Lung (tissue), 12 donors: ENCODE measurements around the gene ELF1. TPM values are rescaled to one million over a fixed set of nuclear protein-coding genes. Genes with fewer than 3 reads are reported as not detected.

Source experiments
- ATAC-seq: fragments of 200-7000 bp; cut with Tn5 transposase; one replicate; pipeline ENCODE4 v1.9.1; 2020; ENCODE audit warnings: moderate number of reproducible peaks; ENCODE audit not compliant: insufficient read depth, low FRiP score
- DNase-seq, 3 donors: peaks; one replicate each; pipeline ENCODE4 v3.0.0-alpha.2; 2013 to 2017
- H3K27ac ChIP-seq, 2 donors: one replicate each; pipeline ENCODE4 v1.5.1; 2013; ENCODE audit warnings: mild to moderate bottlenecking in 2 of 2, moderate library complexity in 2 of 2, control low read depth in 1 of 2, inconsistent platforms in 1 of 2, low read depth in 1 of 2, low read length in 1 of 2
- H3K27me3 ChIP-seq, 3 donors: one replicate each; pipeline ENCODE4 v1.5.1; 2013; ENCODE audit warnings: low read length in 2 of 3; ENCODE audit not compliant: control insufficient read depth in 3 of 3, insufficient read depth in 3 of 3
- H3K36me3 ChIP-seq, 4 donors: one replicate each; pipeline ENCODE4 v1.5.1; 2013; ENCODE audit warnings: low read length in 4 of 4, mild to moderate bottlenecking in 1 of 4, moderate library complexity in 1 of 4; ENCODE audit not compliant: control insufficient read depth in 4 of 4, insufficient read depth in 4 of 4
- H3K4me1 ChIP-seq, 5 donors: one replicate each; pipeline ENCODE4 v1.5.1; 2013; ENCODE audit warnings: low read length in 5 of 5, mild to moderate bottlenecking in 2 of 5, moderate library complexity in 1 of 5; ENCODE audit not compliant: control insufficient read depth in 5 of 5, insufficient read depth in 5 of 5
- H3K4me3 ChIP-seq: one replicate; pipeline ENCODE4 v1.5.1; 2013; ENCODE audit warnings: mild to moderate bottlenecking, control low read depth, moderate library complexity
- H3K9ac ChIP-seq, 2 donors: one replicate each; pipeline ENCODE4 v1.5.1; 2013; ENCODE audit warnings: low read length in 2 of 2, control low read depth in 1 of 2; ENCODE audit not compliant: insufficient read depth in 1 of 2
- H3K9me3 ChIP-seq, 4 donors: one replicate each; pipeline ENCODE4 v1.5.1; 2013; ENCODE audit warnings: low read length in 3 of 4, mild to moderate bottlenecking in 1 of 4, moderate library complexity in 1 of 4; ENCODE audit not compliant: control insufficient read depth in 4 of 4, insufficient read depth in 3 of 4
- WGBS, 2 donors: extraction: QIAGEN DNeasy Blood & Tissue Kit; methylation state at CpG; one replicate each; pipeline ENCODE4 v1.1.7; 2013; 5-methylcytosine and 5-hydroxymethylcytosine counted together
- polyA plus RNA-seq, 2 donors: library from polyadenylated mRNA; stranded (reverse); fragments of 200-250 nt; gene quantifications; one replicate each; pipeline ENCODE4 v1.2.1, GENCODE V29; 2013
- total RNA-seq, 2 donors: library from RNA; depleted of rRNA in 1 of 2; stranded (reverse); fragments of >200 nt in 1 of 2; gene quantifications; one replicate each; pipeline ENCODE4 v1.2.1, GENCODE V29; 2014 to 2021
- TF ChIP-seq, protein P1 (sequence below): IDR thresholded peaks from 2 replicates; pipeline ENCODE4 v1.5.1; 2012; ENCODE audit warnings: mild to moderate bottlenecking; ENCODE audit errors: control extremely low read depth, extremely low read depth
- donor health status: control.
- donor health status: control.
- donor health status: Bipolar disorder and iron deficiency.
- donor health status: healthy.
- donor health status: DM: yes; HTN: yes; CAD: no.

Gene ELF1
- total and polyA plus RNA-seq, 4 donors = 10.8 to 107 (median 63.6) TPM

DNA sequence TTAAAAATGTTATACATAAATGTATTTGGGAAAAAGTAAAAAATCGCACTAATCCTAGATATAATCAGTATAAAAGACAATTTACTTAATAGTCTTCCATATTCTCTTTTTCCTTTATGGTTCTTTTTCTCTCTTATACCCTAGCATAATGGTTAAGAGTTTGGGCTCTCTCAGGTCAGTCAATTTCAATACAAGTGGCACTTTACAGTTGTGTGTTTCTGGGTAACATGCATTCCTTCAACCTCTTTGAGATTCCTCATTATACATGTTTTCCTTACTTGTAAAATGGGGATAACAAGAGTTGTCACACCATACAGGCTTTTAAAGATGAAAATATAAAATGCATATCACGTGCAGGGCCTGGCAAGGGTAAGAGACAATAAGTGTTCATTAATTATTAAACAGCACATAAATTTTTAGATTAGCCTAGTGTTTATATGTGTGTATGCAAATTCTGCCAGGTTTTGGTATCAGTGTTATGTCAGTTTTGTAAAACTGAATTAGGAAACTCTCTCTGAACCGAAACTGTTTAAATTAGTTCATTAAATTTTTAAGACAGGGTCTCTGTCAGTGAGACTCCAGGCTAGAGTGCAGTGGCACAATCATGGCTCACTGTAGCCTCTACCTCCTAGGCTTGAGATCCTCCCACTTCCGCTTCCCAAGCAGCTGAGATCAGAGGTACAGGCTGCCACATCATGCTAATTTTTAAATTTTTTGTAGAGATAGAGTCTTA is 49.8 kb downstream of the ELF1 start:
- TF ChIP-seq, protein P1, sequence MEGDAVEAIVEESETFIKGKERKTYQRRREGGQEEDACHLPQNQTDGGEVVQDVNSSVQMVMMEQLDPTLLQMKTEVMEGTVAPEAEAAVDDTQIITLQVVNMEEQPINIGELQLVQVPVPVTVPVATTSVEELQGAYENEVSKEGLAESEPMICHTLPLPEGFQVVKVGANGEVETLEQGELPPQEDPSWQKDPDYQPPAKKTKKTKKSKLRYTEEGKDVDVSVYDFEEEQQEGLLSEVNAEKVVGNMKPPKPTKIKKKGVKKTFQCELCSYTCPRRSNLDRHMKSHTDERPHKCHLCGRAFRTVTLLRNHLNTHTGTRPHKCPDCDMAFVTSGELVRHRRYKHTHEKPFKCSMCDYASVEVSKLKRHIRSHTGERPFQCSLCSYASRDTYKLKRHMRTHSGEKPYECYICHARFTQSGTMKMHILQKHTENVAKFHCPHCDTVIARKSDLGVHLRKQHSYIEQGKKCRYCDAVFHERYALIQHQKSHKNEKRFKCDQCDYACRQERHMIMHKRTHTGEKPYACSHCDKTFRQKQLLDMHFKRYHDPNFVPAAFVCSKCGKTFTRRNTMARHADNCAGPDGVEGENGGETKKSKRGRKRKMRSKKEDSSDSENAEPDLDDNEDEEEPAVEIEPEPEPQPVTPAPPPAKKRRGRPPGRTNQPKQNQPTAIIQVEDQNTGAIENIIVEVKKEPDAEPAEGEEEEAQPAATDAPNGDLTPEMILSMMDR = no peak

DNA sequence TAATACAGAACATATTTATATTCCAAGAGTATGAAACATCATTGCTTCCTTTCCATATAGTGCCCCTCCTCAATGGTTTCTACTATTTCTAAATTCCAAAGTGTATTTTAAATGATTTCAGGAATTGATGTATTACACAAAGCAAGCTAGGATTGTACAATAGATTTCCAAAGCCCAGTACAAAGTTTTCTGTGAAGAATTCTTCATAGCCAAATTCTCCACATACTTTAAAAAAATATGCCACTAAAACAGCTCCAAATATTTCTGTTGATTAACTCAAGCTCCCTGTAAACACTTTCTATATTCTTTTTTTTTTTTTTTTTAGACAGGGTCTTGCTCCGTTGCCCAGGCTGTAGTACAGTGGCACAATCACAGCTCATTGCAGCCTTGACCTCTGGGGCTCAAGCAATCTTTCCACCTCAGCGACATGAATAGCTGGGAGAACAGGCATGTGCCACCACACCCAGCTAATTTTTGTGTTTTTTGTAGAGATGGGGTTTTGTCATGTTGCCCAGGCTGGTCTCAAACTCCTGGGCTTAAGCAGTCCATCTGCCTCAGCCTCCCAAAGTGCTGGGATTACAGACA is 50.6 kb downstream of the ELF1 start:
- ATAC-seq (no peak), DNase-seq (no peak)
- H3K9me3 ChIP-seq = no peaks in the 10 kb centered on the region
- no peaks in the 10 kb centered on the region for H3K36me3 ChIP-seq
- peaks cover 4 to 20% (median 6%) of the 10 kb centered on the region in 5 donors for H3K4me1 ChIP-seq
- H3K27ac ChIP-seq = peak overlapping the region in 1 of 2 donors; percentile 40
- H3K9ac ChIP-seq = no peak overlapping the region
- 45 to 59% methylated on average over 2 of the region's 2 CpGs for WGBS, 2 donors
- no peak overlapping the region for H3K4me3 ChIP-seq
- no peaks in the 10 kb centered on the region for H3K27me3 ChIP-seq
- TF ChIP-seq, protein P1 = no peak

More for the DNA sequence above, 49.8 kb downstream of the ELF1 start:
- H3K27me3 ChIP-seq = no peaks in the 10 kb centered on the region
- no peaks in the 10 kb centered on the region for H3K36me3 ChIP-seq
- DNase-seq = peak in 1 of 3 donors; percentile 29
- WGBS, 2 donors = 47 to 57% methylated on average over 4 of the region's 4 CpGs
- H3K4me1 ChIP-seq = peaks cover 6 to 25% (median 6%) of the 10 kb centered on the region in 5 donors
- ATAC-seq = no peak
- peak overlapping the region in 1 of 2 donors; percentile 22 for H3K27ac ChIP-seq
- H3K4me3 ChIP-seq = no peak overlapping the region
- H3K9ac ChIP-seq = no peak overlapping the region
- no peaks in the 10 kb centered on the region for H3K9me3 ChIP-seq

DNA sequence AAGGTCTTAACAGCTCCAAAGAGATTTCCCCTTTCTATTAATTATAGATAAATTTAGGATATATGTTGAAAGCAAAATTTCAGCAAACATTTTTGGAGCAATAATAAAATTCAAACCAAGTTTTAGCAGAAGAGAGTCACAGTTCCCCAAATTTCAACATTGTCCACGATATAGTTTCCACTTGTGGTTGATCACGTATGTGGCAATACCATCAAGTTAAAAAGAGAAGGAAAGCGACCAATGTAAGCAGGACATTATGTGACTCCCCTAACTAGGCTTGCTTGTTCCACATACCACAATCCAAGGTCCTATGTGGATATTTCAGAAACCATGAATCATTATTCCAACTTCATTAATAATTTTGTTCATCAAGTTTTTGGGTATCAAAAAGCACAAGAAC is 52.8 kb downstream of the ELF1 start:
- H3K4me3 ChIP-seq = no peak overlapping the region
- H3K4me1 ChIP-seq = peaks cover under 1 to 16% (median 5%) of the 10 kb centered on the region in 5 donors
- no peak overlapping the region for H3K9ac ChIP-seq
- H3K36me3 ChIP-seq = no peaks in the 10 kb centered on the region
- H3K27ac ChIP-seq = no peak overlapping the region
- ATAC-seq = no peak
- no peak for DNase-seq
- H3K9me3 ChIP-seq = no peaks in the 10 kb centered on the region
- no peaks in the 10 kb centered on the region for H3K27me3 ChIP-seq
- TF ChIP-seq, protein P1 = no peak
- WGBS, 2 donors = 22 to 62% methylated on average over 3 of the region's 3 CpGs
